Activated T-helper 2 cell treated with anti-CD3 and anti-CD28 coated beads, Interferon-gamma antibody, Interleukin-2, Interleukin-4, amounts not matched to agents 10 μg/mL and 5 μg/mL and 100 μg/mL, durations not matched to agents 14 hours and 24 hours and 36 hours (primary cell): ENCODE data around the gene KIRREL2. TPM values are rescaled to one million over a fixed set of nuclear protein-coding genes. Genes with fewer than 3 reads are reported as not detected.

Experiments used
- DNase-seq: peaks from one replicate; pipeline ENCODE4 v3.0.0; 2021; ENCODE audit warnings: low spot score
- H3K27ac Mint-ChIP-seq: one replicate; pipeline ENCODE4 v1.8.0; 2021; ENCODE audit warnings: mixed read lengths
- H3K27me3 Mint-ChIP-seq: one replicate; pipeline ENCODE4 v1.8.0; 2021; ENCODE audit warnings: low read depth, mixed read lengths
- H3K36me3 Mint-ChIP-seq: one replicate; pipeline ENCODE4 v1.8.0; 2021; ENCODE audit warnings: low read depth, mixed read lengths
- H3K4me1 Mint-ChIP-seq: one replicate; pipeline ENCODE4 v1.8.0; 2021; ENCODE audit warnings: low read depth, mixed read lengths
- H3K4me3 Mint-ChIP-seq: one replicate; pipeline ENCODE4 v1.8.0; 2021; ENCODE audit warnings: low read depth, mild to moderate bottlenecking, moderate library complexity, mixed read lengths
- H3K9me3 Mint-ChIP-seq: one replicate; pipeline ENCODE4 v1.8.0; 2021; ENCODE audit warnings: mixed read lengths
- intact Hi-C: fragments of 100-400 bp; cut with micrococcal nuclease; formaldehyde crosslinking; loops from one replicate; pipeline ENCODE4 v1.15.1; 2023
- total RNA-seq: library from RNA; stranded (reverse); gene quantifications from 2 replicates; pipeline ENCODE4 v1.2.3, GENCODE V29; 2022

The KIRREL2 gene
- 0.18 and 0.39 TPM in 2 replicates for total RNA-seq

DNA sequence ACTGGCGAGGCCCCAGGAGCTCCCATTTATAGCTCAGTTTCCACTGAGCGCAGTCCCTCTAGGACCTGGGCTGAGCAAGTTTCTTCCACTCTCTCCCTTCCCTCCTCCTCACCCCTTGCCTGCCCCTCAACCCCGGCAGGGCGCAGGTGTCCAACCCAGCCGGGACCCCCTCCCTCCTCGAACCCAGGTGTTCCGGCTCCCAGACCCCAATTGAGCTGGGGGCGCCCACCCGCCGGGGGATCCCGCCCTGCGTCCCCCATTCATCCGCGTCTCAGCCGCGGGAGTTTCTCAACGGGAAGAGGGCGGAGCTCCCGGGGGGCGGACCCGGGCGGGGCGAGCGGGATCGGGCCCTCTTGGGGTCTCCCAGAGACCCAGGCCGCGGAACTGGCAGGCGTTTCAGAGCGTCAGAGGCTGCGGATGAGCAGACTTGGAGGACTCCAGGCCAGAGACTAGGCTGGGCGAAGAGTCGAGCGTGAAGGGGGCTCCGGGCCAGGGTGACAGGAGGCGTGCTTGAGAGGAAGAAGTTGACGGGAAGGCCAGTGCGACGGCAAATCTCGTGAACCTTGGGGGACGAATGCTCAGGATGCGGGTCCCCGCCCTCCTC lies at the start of gene KIRREL2:
TSS of gene KIRREL2 (plus strand) at position 366 of the 604 bp plus-strand sequence. CDS start at position 575, 209 bp downstream.
- H3K27ac Mint-ChIP-seq: no peak within 1 kb of the TSS
- peak within 1 kb of the TSS; percentile 70 for H3K4me3 Mint-ChIP-seq
- peak; percentile 17 for DNase-seq
- H3K27me3 Mint-ChIP-seq: peaks cover 70% of the 10 kb centered on the region
- H3K4me1 Mint-ChIP-seq: peaks cover 8% of the 10 kb centered on the region
- H3K9me3 Mint-ChIP-seq: no peaks in the 10 kb centered on the region
- intact Hi-C loops: no loop called here
- H3K36me3 Mint-ChIP-seq: no peaks in the 10 kb centered on the region

DNA sequence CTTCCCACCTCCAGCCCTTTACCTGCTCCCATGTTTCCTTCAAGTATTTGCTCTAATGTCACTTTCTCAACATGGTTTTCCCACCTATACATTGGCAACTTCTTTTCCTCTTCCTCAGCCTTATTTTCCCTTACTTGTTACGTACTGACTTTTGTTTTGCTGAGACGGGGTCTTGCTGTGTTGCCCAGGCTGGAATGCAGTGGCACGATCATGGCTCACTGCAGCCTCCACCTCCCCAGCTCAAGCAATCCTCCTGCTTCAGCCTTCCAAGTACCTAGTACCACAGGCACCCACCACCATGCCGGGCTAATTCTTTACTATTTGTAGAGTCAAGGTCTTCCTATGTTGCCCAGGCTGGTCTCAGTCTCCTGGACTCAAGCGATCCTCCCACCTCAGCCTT lies 49.1 kb upstream of the KIRREL2 start:
- Mint-ChIP-seq H3K36me3 (no peaks in the 10 kb centered on the region), H3K4me3 (no peak overlapping the region), H3K9me3 (no peaks in the 10 kb centered on the region), H3K27me3 (no peaks in the 10 kb centered on the region), H3K4me1 (peaks cover 8% of the 10 kb centered on the region), H3K27ac (no peak overlapping the region)
- intact Hi-C loops: no loop called here
- DNase-seq: no peak

DNA sequence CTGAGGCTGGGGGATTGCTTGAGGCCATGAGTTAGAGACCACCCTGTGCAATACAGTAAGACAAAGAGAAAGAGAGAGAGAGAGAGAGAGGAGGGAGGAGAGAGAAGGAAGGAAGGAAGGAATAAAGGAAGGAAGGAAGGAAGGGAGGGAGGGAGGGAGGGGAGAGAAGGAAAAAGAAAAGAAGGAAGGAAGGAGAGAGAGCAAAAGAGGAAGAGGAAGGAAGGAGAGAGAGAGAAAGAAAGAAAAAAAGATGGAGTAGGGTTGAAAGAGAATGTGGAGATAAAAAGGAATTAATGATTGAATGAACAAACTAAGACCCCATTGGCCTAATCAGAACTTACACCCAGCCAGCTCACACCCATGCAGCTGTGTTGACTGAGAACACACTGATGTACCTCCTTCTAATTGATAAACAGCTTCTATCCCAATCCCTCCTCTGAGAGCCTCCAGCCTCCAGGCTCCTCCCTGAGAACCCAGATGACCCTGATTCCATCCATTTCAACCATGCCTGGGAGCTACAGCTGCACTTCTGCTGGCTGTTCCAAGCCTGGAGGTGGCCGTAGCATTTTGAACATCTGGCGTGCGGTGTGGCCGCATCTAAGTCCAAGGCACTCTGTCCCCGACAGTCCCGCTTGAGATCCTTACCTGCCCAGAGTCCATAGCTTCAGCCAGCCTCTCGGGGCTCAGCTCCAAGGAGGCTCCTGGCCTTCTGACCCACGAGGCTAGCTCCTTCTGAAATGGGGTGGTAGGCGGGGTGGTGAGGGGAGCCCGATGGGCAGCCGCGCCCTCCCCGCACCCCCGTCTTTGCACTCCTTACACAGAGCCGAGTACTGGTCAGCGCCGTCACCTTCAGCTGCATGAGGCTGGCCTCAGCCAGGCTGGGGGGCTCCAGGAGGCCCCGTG lies 45.1 kb upstream of the KIRREL2 start:
- no peak for DNase-seq
- intact Hi-C loops: no loop called here
- H3K4me1 Mint-ChIP-seq: no peaks in the 10 kb centered on the region
- H3K4me3 Mint-ChIP-seq: no peak overlapping the region
- peaks cover 3% of the 10 kb centered on the region for H3K27me3 Mint-ChIP-seq
- H3K36me3 Mint-ChIP-seq: no peaks in the 10 kb centered on the region
- no peaks in the 10 kb centered on the region for H3K9me3 Mint-ChIP-seq
- no peak overlapping the region for H3K27ac Mint-ChIP-seq

DNA sequence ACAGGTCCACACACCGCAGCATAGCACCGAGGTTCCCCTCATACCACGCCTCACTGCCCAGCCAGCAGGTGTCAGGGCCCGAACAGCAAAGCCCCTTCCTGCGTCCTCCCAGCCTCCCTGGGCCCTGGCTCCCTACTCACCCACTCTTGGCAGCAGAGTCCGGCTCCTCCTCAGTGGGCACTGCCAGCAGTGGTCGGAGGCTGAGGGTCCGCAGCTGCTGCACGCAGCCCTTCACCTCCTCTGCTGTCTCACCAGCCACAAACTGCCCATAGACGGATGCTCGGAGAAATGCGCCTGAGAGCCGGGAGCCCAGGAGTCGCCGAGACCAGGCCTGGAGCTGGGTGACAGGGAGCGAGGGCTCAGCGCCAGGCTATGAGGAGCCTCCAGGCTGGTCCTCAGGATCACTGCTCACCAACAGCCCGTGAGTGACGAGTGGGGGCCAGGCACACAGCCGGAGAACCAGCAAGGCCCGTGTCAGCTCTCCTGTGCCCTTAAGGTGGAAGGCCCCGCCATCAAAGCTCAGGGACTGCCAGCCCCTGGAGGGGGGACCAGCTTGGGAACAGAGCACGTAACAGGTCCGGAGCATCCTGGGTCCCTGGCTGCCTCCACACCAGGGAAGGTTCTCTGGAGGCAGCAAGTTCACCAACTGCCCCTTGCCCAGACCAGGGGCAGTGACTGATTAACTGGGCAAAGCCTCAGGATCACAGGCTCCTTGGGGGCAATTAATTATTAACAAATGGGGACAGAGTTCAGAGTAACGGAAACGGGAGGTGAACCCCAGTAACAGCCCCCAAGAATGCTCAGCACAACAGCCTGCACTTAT lies 44.3 kb upstream of the KIRREL2 start, which contains the start of gene PRODH2:
TSS of gene PRODH2 (minus strand) at position 626 of the 823 bp plus-strand sequence. CDS start at position 586, 40 bp downstream.
- H3K27ac Mint-ChIP-seq: no peak within 1 kb of the TSS
- no peak for DNase-seq
- no peak within 1 kb of the TSS for H3K4me3 Mint-ChIP-seq
- no peaks in the 10 kb centered on the region for H3K36me3 Mint-ChIP-seq
- H3K27me3 Mint-ChIP-seq: peaks cover 4% of the 10 kb centered on the region
- no peaks in the 10 kb centered on the region for H3K4me1 Mint-ChIP-seq
- intact Hi-C loops: no loop called here
- H3K9me3 Mint-ChIP-seq: no peaks in the 10 kb centered on the region

DNA sequence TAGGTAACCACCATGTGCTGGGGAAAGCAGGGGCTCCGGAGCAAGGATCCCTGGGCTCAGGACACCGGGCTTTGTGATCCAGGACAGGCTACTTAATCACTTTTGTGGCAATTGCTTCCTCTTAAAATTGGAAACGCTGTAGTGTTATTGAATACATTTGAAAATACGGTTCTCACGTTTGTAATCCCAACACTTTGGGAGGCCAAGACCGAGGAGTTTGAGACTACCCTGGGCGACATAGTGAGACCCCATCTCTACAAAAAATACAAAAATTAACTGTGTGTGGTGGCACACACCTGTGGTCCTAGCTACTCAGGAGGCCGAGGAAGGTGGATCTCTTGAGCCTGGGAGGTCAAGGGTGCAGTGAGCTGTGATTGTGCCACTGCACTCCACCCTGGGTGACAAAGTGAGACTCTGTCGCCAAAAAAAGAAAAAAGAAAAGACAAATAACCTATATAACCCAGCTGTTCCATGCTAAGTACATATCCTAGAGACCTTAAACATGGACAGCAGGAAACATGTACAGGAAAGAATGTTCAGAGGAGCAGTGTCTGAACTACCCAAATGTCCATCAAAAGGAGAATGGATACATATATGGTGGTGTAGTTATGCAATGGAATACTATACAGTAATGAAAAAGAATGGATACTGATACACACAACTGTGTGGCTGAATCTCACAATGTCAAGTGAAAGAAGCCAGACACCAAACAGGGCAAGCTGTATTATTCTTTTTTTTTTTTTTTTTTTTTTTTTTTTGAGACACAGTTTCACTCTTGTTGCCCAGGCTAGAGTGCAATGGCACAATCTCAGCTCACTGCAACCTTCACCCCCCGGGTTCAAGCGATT lies 43.4 kb upstream of the KIRREL2 start:
- Mint-ChIP-seq H3K4me3 (no peak overlapping the region), H3K27me3 (peaks cover 6% of the 10 kb centered on the region), H3K36me3 (no peaks in the 10 kb centered on the region), H3K27ac (no peak overlapping the region), H3K9me3 (no peaks in the 10 kb centered on the region), H3K4me1 (no peaks in the 10 kb centered on the region)
- intact Hi-C loops: no loop called here
- no peak for DNase-seq

DNA sequence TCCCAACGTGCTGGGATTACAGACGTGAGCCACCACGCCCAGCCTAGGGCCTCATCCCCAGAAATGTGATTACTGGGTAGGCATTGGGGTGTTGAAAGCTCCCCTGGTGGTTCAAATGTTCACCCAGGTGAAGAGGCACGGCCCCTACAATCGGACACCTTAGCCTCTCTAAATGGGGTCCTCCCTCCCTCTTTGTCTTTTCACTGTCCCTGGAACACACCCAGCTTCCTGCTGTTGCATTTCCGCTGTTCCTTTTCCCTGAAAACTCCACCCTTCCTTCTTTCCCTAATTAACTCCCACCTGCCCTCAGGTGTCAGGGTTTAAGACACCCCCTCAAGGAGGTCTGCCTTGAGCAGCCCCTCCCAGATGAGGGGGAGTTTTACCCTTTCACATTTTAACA lies 40.4 kb upstream of the KIRREL2 start:
- Mint-ChIP-seq H3K27me3 (peaks cover 7% of the 10 kb centered on the region), H3K9me3 (no peaks in the 10 kb centered on the region), H3K4me1 (peaks cover 4% of the 10 kb centered on the region), H3K4me3 (no peak overlapping the region), H3K36me3 (no peaks in the 10 kb centered on the region), H3K27ac (no peak overlapping the region)
- intact Hi-C loops: no loop called here
- no peak for DNase-seq

DNA sequence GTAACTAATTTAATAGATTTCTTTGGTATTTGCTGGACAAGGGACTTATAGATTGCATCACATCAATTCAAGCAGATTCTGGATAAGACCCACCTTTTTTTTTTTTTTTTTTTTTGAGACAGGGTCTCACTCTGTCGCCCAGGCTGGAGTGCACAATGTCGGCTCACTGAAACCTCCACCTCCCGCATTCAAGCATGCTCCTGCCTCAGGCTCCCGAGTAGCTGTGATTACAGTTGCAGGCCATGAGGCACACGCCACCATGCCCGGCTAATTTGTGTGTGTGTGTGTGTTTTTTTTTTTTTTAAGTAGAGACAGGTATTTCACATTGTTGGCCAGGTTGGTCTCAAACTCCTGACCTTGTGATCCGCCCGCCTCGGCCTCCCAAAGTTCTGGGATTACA lies 39.9 kb upstream of the KIRREL2 start:
- no peak overlapping the region for H3K27ac Mint-ChIP-seq
- H3K36me3 Mint-ChIP-seq: no peaks in the 10 kb centered on the region
- intact Hi-C loops: no loop called here
- no peak for DNase-seq
- no peaks in the 10 kb centered on the region for H3K9me3 Mint-ChIP-seq
- peaks cover 4% of the 10 kb centered on the region for H3K4me1 Mint-ChIP-seq
- H3K27me3 Mint-ChIP-seq: peaks cover 7% of the 10 kb centered on the region
- no peak overlapping the region for H3K4me3 Mint-ChIP-seq

DNA sequence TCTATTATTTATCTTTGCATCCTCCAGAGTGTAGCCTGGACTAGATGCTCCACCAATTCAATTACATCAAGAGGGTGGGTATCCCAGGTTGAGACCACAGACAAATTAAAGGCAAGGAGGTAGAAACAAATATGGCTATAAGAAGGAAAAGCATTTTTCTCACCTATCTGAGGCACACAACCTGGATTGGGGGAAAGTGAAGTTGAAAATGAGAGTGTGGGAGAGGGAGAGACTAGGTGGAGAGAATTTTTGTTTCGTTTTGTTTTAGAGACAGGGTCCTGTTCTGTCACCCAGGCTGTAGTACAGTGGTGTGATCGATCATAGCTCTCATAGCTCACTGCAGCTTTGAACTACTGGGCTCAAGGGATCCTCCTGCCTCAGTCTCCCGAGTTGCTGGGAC lies 38.3 kb upstream of the KIRREL2 start:
- H3K27ac Mint-ChIP-seq: no peak overlapping the region
- no peak overlapping the region for H3K4me3 Mint-ChIP-seq

DNA sequence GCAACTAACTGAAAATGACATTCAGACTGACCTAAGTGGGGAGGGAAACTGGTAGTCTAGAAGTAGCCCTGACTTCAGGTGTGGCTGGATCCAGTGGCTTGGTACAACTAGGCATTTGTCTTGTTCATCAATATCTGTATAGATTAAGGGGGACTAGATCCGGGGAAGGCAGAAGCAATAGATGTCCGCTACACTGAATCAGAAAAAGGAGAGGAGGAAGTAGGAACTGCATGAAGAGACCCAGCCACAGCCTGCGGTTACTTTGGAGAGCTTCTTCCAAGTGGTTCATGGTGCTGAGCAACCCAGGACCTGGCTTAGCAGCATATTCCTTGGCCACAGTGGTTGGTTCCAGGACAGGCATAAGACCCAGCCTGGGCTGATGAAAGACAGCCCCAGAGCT lies 34.1 kb upstream of the KIRREL2 start:
- H3K4me1 Mint-ChIP-seq: peaks cover 4% of the 10 kb centered on the region
- no peak overlapping the region for H3K27ac Mint-ChIP-seq
- DNase-seq: no peak
- no peaks in the 10 kb centered on the region for H3K36me3 Mint-ChIP-seq
- intact Hi-C loops: no loop called here
- peaks cover 5% of the 10 kb centered on the region for H3K27me3 Mint-ChIP-seq
- no peak overlapping the region for H3K4me3 Mint-ChIP-seq
- no peaks in the 10 kb centered on the region for H3K9me3 Mint-ChIP-seq

More for the DNA sequence above, 38.3 kb upstream of the KIRREL2 start:
- H3K36me3 Mint-ChIP-seq: no peaks in the 10 kb centered on the region
- H3K27me3 Mint-ChIP-seq: peaks cover 9% of the 10 kb centered on the region
- peaks cover 4% of the 10 kb centered on the region for H3K4me1 Mint-ChIP-seq
- intact Hi-C loops: no loop called here
- no peaks in the 10 kb centered on the region for H3K9me3 Mint-ChIP-seq
- no peak for DNase-seq

DNA sequence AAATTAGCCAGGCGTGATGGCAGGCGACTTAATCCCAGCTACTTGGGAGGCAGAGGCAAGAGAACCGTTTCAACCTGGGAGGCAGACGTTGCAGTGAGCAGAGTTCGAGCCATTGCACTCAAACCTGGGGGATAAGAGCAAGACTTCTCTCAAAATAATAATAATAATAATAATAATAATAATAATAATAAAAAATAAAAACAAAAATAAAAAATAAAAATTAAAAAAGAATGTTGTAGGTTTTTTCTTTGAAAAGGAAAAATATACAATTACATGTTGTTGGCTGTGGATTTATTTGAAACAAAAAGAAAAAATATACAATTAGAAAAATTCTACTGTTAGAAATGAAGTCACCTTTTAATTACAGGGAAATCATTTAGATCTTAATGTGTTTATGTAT lies 32.6 kb upstream of the KIRREL2 start:
- intact Hi-C loops: no loop called here
- Mint-ChIP-seq H3K36me3 (no peaks in the 10 kb centered on the region), H3K9me3 (no peaks in the 10 kb centered on the region), H3K27me3 (peaks cover 1% of the 10 kb centered on the region), H3K27ac (no peak overlapping the region), H3K4me3 (no peak overlapping the region), H3K4me1 (peaks cover 4% of the 10 kb centered on the region)
- DNase-seq: no peak

DNA sequence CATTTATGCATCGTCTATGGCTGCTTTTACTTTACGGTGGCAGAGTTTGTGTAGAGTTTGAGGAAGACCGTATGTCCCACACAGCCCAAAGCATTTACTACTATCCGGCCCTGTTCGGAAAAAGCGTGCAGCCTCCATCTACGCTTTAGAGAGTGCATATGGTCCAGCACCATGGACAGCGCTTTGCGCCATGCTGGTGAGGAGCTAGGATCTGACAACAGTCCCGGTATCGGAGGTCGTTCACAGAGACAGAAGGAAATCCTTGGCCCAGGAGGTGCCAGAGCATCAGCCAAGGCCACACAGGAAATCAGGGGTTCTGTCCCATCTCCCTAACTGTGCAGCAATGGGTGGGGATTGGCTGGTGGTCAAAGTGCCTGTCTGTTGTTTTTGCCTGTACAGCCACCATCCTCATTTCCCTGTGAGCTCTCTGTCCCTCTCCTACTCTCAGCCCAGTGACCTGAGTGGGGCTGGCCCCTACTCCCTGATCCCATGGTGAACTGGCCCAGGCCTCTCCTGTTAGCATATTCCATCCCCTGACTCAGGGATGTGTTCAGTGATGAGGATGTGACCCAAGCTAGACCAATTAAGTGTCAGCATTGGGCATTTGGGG lies 27.9 kb upstream of the KIRREL2 start:
- H3K27ac Mint-ChIP-seq: no peak overlapping the region
- no peaks in the 10 kb centered on the region for H3K27me3 Mint-ChIP-seq
- H3K4me3 Mint-ChIP-seq: no peak overlapping the region
- intact Hi-C loops: no loop called here
- no peaks in the 10 kb centered on the region for H3K4me1 Mint-ChIP-seq
- no peaks in the 10 kb centered on the region for H3K9me3 Mint-ChIP-seq
- no peaks in the 10 kb centered on the region for H3K36me3 Mint-ChIP-seq
- DNase-seq: peak; percentile 45

DNA sequence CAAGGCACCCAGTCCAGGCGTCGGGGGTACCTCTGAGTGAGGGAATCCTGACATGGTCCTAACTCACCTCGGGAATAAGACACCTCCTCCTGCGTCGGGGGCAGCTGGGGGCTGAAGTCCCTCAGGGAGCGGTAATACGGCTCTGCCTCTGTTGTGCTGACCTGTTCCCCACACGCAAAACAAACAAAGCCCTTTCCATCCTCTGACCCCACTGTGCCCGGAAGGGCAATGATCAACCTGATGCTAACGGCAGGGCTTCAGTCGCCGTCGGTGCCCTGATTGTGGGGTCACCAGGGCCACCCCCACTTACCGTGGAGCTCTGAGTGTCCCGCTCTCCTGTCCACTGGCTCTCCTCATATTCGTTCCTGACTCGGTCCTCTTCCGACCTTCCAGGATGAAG lies 25.7 kb upstream of the KIRREL2 start:
- no peaks in the 10 kb centered on the region for H3K36me3 Mint-ChIP-seq
- H3K4me1 Mint-ChIP-seq: no peaks in the 10 kb centered on the region
- H3K27me3 Mint-ChIP-seq: no peaks in the 10 kb centered on the region
- no peaks in the 10 kb centered on the region for H3K9me3 Mint-ChIP-seq
- intact Hi-C loops: no loop called here
- H3K27ac Mint-ChIP-seq: no peak overlapping the region
- DNase-seq: no peak
- no peak overlapping the region for H3K4me3 Mint-ChIP-seq
